ENCODE results near the gene MINPP1. TPM values are rescaled to one million over a fixed set of nuclear protein-coding genes. Genes with fewer than 3 reads are reported as not detected.

Gene MINPP1
- total and polyA plus RNA-seq, 10 donors = 5.1 to 21.3 (median 10.5) TPM

DNA sequence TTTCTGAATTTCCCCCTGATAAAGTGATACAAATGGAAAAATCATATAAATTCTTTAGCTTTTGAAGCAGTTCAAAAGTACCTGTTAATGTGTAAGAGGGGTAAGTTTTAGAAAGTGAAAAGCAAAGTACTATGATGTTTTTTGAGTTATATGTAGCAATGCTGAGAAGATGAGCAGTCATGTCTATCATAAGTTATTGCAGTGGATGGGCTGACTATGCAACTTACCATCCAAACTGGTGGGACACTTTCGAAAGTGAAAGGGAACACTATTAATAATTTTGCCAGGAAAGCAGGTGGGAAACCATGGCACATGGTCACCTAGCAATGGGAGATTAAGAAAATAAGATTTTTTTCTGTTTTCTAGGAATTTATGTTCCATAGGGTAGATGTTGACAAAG, 4.1 kb downstream of the MINPP1 start:
- Histone ChIP-seq H3K9me3 (no peaks in the 10 kb centered on the region), H3K4me3 (no peak overlapping the region), H3K4me1 (peaks cover 10 to 37% (median 22%) of the 10 kb centered on the region in 6 donors), H3K27me3 (replicated peaks in 1 of 7) (peaks cover 0 to 8% (median 0%) of the 10 kb centered on the region in 7 donors), H3K27ac (no peak overlapping the region), H3K36me3 (peaks cover 0 to 58% (median 21%) of the 10 kb centered on the region in 6 donors)
- 88 to 97% (median 94%) methylated on average over 1 of the region's 1 CpG for WGBS, 5 donors
- no peak for DNase-seq
- TF ChIP-seq, protein P1, sequence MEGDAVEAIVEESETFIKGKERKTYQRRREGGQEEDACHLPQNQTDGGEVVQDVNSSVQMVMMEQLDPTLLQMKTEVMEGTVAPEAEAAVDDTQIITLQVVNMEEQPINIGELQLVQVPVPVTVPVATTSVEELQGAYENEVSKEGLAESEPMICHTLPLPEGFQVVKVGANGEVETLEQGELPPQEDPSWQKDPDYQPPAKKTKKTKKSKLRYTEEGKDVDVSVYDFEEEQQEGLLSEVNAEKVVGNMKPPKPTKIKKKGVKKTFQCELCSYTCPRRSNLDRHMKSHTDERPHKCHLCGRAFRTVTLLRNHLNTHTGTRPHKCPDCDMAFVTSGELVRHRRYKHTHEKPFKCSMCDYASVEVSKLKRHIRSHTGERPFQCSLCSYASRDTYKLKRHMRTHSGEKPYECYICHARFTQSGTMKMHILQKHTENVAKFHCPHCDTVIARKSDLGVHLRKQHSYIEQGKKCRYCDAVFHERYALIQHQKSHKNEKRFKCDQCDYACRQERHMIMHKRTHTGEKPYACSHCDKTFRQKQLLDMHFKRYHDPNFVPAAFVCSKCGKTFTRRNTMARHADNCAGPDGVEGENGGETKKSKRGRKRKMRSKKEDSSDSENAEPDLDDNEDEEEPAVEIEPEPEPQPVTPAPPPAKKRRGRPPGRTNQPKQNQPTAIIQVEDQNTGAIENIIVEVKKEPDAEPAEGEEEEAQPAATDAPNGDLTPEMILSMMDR (IDR thresholded peaks at IDR 0.05 in 8 of 11, conservative IDR thresholded peaks at IDR 0.05 in 3 of 11) = no peak
- TF ChIP-seq POLR2AphosphoS5 (IDR thresholded peaks at IDR 0.05) (no peak), POLR2A (IDR thresholded peaks at IDR 0.05) (no peak)
- intact Hi-C loops (cut with DNase I; ENCODE audit: low total_unique reads) = no loop called here

DNA sequence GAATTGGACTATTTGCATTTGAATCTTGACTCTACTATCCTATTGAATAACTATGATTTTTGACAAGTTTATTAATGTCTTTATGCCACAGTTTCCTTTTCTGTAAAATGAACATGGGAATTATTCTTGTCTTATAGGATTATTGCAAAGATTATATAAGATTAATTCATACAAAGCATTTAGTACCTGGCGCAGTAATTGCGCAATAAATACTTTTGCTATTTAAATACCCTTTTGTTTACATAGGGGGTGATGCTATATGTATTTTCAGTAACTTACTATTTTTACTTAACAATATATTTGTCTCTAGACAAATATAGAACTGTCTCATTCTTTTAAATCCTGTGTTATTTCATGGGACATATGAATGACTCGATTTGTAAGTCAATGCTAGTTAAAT, 5.3 kb downstream of the MINPP1 start:
- no peak for TF ChIP-seq POLR2AphosphoS5 (IDR thresholded peaks at IDR 0.05)
- TF ChIP-seq, protein P1 (IDR thresholded peaks at IDR 0.05 in 8 of 11, conservative IDR thresholded peaks at IDR 0.05 in 3 of 11) = no peak
- TF ChIP-seq POLR2A (IDR thresholded peaks at IDR 0.05) = no peak
- intact Hi-C loops (cut with DNase I; ENCODE audit: low total_unique reads) = no loop called here
- H3K27me3 ChIP-seq (replicated peaks in 1 of 7) = peaks cover 0 to 4% (median 0%) of the 10 kb centered on the region in 7 donors
- no peak overlapping the region for H3K4me3 ChIP-seq
- H3K9me3 ChIP-seq = no peaks in the 10 kb centered on the region
- peaks cover 10 to 29% (median 18%) of the 10 kb centered on the region in 6 donors for H3K4me1 ChIP-seq
- peaks cover 0 to 70% (median 32%) of the 10 kb centered on the region in 6 donors for H3K36me3 ChIP-seq
- WGBS, 5 donors = 90 to 97% (median 94%) methylated on average over 3 of the region's 3 CpGs
- no peak for DNase-seq
- no peak overlapping the region for H3K27ac ChIP-seq

DNA sequence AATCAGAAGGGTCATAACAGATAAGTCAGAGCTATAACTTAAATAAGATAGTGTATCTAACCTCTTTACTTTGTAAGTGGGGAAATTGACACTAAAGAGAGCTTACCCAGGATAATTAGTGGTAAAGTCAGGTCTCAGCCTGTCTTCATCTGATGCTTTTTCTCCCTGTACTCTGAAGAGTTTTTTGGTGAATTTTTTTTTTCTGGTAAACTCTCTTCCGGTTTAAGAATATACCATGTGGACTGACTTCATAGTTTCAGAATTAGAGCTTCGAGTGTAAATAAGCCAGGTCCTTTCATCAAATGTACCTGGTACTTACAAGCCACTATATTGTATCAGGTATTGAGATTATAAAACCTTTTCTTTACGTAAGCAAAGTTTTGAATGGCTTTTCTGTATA, 6.8 kb downstream of the MINPP1 start:
- WGBS, 5 donors = 90 to 97% (median 92%) methylated on average over 3 of the region's 3 CpGs
- intact Hi-C loops (cut with DNase I; ENCODE audit: low total_unique reads) = no loop called here
- TF ChIP-seq, protein P1 (IDR thresholded peaks at IDR 0.05 in 8 of 11, conservative IDR thresholded peaks at IDR 0.05 in 3 of 11) = no peak
- TF ChIP-seq POLR2A (IDR thresholded peaks at IDR 0.05) (no peak), POLR2AphosphoS5 (IDR thresholded peaks at IDR 0.05) (no peak)

DNA sequence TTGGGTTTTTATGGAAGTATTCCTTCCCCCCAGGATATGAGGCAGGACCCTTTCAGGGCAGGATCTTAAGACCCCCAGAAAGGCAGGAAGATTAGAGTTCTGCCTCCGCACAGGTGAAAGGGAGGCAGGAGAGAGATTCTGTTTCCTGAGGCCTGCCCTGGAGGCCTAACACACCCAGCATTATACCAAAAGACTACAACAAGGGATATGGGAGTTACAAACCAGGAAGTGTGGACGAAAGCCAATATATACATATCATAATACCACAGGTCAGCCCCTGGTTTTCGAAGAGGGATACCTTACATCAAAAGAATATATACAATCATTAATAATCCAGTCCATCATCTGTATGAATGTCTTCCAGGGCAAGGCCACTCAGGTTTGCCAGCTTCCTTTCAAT, 14.2 kb downstream of the MINPP1 start:
- WGBS, 5 donors = 92 to 99% (median 97%) methylated on average over 3 of the region's 3 CpGs
- TF ChIP-seq POLR2A (IDR thresholded peaks at IDR 0.05) = no peak
- TF ChIP-seq, protein P1 (IDR thresholded peaks at IDR 0.05 in 8 of 11, conservative IDR thresholded peaks at IDR 0.05 in 3 of 11) = no peak
- no peak for TF ChIP-seq POLR2AphosphoS5 (IDR thresholded peaks at IDR 0.05)
- intact Hi-C loops (cut with DNase I; ENCODE audit: low total_unique reads) = no loop called here
- no peaks in the 10 kb centered on the region for H3K4me1 ChIP-seq
- no peak for DNase-seq
- no peaks in the 10 kb centered on the region for H3K9me3 ChIP-seq
- H3K27me3 ChIP-seq (replicated peaks in 1 of 7) = no peaks in the 10 kb centered on the region
- H3K36me3 ChIP-seq = peaks cover 0 to 89% (median 36%) of the 10 kb centered on the region in 6 donors
- H3K27ac ChIP-seq = no peak overlapping the region
- no peak overlapping the region for H3K4me3 ChIP-seq

More for the DNA sequence above, 6.8 kb downstream of the MINPP1 start:
- H3K27me3 ChIP-seq (replicated peaks in 1 of 7) = no peaks in the 10 kb centered on the region
- H3K36me3 ChIP-seq = peaks cover 0 to 76% (median 38%) of the 10 kb centered on the region in 6 donors
- peaks cover 3 to 14% (median 5%) of the 10 kb centered on the region in 6 donors for H3K4me1 ChIP-seq
- H3K4me3 ChIP-seq = no peak overlapping the region
- no peak overlapping the region for H3K27ac ChIP-seq
- no peak for DNase-seq
- H3K9me3 ChIP-seq = no peaks in the 10 kb centered on the region
